Measurements from ENCODE around the gene CAPN13. TPM values are rescaled to one million over a fixed set of nuclear protein-coding genes. Genes with fewer than 3 reads are reported as not detected.

CAPN13 gene
- total and polyA plus RNA-seq, 2 experiments from 2014 or later: not detected

DNA sequence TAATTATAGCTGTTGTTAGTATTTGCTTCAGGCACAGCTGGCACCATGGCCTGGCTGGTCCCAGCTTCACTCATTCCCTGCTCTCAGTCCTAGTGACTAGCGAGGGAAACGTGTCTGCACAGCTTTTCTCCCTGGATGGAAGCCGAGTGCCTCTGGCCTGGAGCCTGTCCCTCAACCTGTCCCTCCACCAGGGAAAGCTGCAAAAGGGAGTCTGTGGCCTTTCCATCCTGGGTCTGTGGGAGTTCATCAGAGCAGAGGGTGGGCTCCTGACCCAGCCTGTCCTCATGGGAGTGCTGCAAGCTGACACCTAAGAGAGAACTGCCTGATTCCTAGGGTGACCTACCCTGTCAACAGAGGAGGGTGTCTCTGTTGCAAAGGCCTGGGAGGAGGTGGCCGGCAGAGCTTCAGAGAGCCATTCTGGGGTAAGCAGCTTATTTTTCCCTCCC lies 118.3 kb downstream of the CAPN13 start:
- peak overlapping the region; percentile 82 for H3K27ac ChIP-seq
- TF ChIP-seq, protein P1, sequence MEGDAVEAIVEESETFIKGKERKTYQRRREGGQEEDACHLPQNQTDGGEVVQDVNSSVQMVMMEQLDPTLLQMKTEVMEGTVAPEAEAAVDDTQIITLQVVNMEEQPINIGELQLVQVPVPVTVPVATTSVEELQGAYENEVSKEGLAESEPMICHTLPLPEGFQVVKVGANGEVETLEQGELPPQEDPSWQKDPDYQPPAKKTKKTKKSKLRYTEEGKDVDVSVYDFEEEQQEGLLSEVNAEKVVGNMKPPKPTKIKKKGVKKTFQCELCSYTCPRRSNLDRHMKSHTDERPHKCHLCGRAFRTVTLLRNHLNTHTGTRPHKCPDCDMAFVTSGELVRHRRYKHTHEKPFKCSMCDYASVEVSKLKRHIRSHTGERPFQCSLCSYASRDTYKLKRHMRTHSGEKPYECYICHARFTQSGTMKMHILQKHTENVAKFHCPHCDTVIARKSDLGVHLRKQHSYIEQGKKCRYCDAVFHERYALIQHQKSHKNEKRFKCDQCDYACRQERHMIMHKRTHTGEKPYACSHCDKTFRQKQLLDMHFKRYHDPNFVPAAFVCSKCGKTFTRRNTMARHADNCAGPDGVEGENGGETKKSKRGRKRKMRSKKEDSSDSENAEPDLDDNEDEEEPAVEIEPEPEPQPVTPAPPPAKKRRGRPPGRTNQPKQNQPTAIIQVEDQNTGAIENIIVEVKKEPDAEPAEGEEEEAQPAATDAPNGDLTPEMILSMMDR (IDR thresholded peaks at IDR 0.05; ENCODE audit: low read depth, low read length): no peak

DNA sequence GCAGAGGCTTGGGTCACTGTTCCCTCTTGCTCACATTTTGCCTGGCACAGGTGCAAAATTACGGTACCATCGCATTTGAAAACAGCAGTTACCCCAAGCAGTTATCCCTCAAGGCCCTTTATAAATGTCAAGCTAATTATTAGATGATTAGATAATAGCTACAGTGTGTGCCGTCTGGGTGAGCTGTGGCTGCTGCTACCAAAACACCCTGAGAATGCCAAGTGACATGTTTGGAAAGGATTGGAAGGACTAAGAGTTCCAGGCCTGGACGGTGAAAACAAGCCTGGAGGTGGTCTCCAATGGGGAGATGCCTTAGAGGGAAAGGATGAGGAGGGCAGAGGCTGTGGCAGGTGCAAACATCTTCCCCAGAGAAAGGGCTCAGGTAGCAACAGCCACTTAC lies 120.6 kb downstream of the CAPN13 start:
- Histone ChIP-seq H3K36me3 (no peaks in the 10 kb centered on the region), H3K27ac (no peak overlapping the region), H3K27me3 (no peaks in the 10 kb centered on the region), H3K4me3 (no peak overlapping the region), H3K4me1 (ENCODE audit: low read depth) (peaks cover 20% of the 10 kb centered on the region), H3K9me3 (ENCODE audit: low read depth) (no peaks in the 10 kb centered on the region)
- DNase-seq (ENCODE audit: low read depth in 1 of 2, low spot score in 1 of 2): no peak
- TF ChIP-seq, protein P1 (IDR thresholded peaks at IDR 0.05; ENCODE audit: low read depth, low read length): no peak

More for the DNA sequence above, 118.3 kb downstream of the CAPN13 start:
- Histone ChIP-seq H3K4me1 (ENCODE audit: low read depth) (peaks cover 29% of the 10 kb centered on the region), H3K4me3 (no peak overlapping the region), H3K9me3 (ENCODE audit: low read depth) (no peaks in the 10 kb centered on the region), H3K36me3 (no peaks in the 10 kb centered on the region), H3K27me3 (no peaks in the 10 kb centered on the region)
- DNase-seq (ENCODE audit: low read depth in 1 of 2, low spot score in 1 of 2): peak in 1 of 2 donors; percentile 56

DNA sequence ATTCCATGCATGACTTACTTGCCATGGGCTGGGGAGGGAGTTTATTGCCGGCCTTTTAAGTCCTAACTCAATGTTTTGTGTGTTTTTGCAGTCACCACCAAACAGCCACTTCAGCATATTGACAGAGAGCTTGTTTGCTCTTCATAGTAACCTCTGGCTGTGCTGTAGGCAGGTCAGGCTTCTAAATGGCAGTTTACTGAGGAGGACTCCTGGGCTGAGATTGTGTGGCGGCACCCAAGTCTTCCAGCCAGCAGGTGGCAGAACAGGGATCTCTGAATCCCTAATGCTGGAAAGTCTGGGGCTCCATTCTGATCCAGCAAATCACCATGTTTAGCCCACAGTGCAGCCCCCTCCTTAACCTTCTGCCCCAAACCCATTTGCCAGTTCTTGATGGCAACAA lies 121.2 kb downstream of the CAPN13 start:
- Histone ChIP-seq H3K27ac (no peak overlapping the region), H3K36me3 (no peaks in the 10 kb centered on the region), H3K9me3 (ENCODE audit: low read depth) (no peaks in the 10 kb centered on the region), H3K4me1 (ENCODE audit: low read depth) (peaks cover 20% of the 10 kb centered on the region), H3K4me3 (no peak overlapping the region), H3K27me3 (no peaks in the 10 kb centered on the region)
- DNase-seq (ENCODE audit: low read depth in 1 of 2, low spot score in 1 of 2): peak in 1 of 2 donors; percentile 63
- TF ChIP-seq, protein P1 (IDR thresholded peaks at IDR 0.05; ENCODE audit: low read depth, low read length): peak; percentile 23

DNA sequence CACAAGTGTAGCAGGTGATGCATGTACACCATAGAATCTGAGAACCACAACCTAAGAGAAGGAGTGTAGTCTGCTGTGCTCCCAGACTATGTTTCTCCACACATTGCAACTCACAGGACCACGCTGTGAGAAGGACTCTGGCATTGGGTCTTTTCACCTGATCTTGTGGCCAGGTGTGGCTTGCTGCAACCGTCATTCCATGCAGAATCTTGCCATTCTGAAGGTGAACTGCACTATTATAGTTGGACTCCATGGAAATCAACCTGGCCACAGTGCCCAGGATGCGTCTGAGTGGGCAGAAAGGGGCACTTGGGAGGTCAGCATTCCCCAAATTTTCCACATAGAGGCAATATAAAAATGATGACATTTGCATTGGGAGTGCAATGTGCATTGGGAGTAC lies 122.2 kb downstream of the CAPN13 start:
- no peaks in the 10 kb centered on the region for H3K27me3 ChIP-seq
- DNase-seq (ENCODE audit: low read depth in 1 of 2, low spot score in 1 of 2): no peak
- TF ChIP-seq, protein P1 (IDR thresholded peaks at IDR 0.05; ENCODE audit: low read depth, low read length): no peak
- peaks cover 19% of the 10 kb centered on the region for H3K4me1 ChIP-seq (ENCODE audit: low read depth)
- no peak overlapping the region for H3K27ac ChIP-seq
- H3K4me3 ChIP-seq: no peak overlapping the region
- no peaks in the 10 kb centered on the region for H3K36me3 ChIP-seq
- H3K9me3 ChIP-seq (ENCODE audit: low read depth): no peaks in the 10 kb centered on the region

DNA sequence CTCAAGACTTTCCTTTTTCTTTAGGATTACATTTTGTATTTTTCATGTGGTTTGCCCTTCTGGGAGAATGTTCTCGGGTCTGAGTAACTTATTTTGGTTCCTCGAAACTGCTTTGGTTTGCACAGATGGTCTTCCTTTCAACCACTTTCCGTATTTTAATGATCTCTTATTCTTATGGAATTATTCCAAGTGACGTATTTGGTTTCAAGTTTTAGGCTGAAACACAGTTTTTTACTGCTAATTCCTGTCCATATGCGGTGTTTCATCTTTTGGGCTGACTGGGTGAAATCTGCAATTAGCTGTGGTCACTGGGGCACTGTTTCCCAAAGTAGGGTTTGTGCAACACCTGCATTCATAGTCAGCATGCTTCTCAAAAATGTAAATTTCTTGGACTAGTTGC lies 122.7 kb downstream of the CAPN13 start:
- TF ChIP-seq, protein P1 (IDR thresholded peaks at IDR 0.05; ENCODE audit: low read depth, low read length): no peak
- Histone ChIP-seq H3K27me3 (no peaks in the 10 kb centered on the region), H3K27ac (no peak overlapping the region), H3K9me3 (ENCODE audit: low read depth) (no peaks in the 10 kb centered on the region), H3K4me3 (no peak overlapping the region), H3K4me1 (ENCODE audit: low read depth) (peaks cover 14% of the 10 kb centered on the region), H3K36me3 (no peaks in the 10 kb centered on the region)
- DNase-seq (ENCODE audit: low read depth in 1 of 2, low spot score in 1 of 2): no peak

DNA sequence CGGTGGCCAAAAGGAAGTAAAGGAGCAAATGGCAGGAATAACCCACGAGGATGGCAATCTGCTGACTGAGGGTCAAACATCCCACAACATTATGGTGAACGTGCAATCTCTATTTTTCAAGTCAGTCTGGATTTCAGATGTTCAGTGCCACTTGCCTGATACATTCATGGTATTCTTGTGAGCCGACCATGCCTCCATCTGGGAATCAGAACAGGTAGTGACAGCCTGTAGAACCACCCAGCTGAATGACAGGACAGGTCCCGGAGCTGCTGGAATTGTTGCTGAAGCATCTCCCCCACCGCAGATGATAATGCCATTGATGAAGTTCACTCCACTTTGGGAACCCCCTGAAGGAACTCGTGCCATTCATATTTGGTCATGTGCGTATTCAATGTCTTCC lies 123.2 kb downstream of the CAPN13 start:
- Histone ChIP-seq H3K4me1 (ENCODE audit: low read depth) (peaks cover 9% of the 10 kb centered on the region), H3K27me3 (no peaks in the 10 kb centered on the region), H3K27ac (no peak overlapping the region), H3K9me3 (ENCODE audit: low read depth) (no peaks in the 10 kb centered on the region), H3K4me3 (no peak overlapping the region), H3K36me3 (no peaks in the 10 kb centered on the region)
- TF ChIP-seq, protein P1 (IDR thresholded peaks at IDR 0.05; ENCODE audit: low read depth, low read length): no peak
- no peak for DNase-seq (ENCODE audit: low read depth in 1 of 2, low spot score in 1 of 2)

Data from cardiac muscle cell (in vitro differentiated cells and primary cell).